Measurements from ENCODE around the gene N4BP3.

GRCh38 chr5:178129296-178129695, 16.0 kb downstream of the N4BP3 start:
- TF ChIP-seq CTCF (CRISPR knock-in tag; IDR thresholded peaks at IDR 0.05) = no peak
- TF ChIP-seq ZSCAN9 (CRISPR knock-in tag; IDR thresholded peaks at IDR 0.05; ENCODE audit: borderline replicate concordance) = no peak
- TF ChIP-seq POLR2AphosphoS5 (IDR thresholded peaks at IDR 0.05; ENCODE audit: low read depth, low read length) = no peak
- no peak for TF ChIP-seq SMAD1 (CRISPR knock-in tag; IDR thresholded peaks at IDR 0.05; ENCODE audit: borderline replicate concordance, low read depth)
- no peak for TF ChIP-seq DRAP1 (CRISPR knock-in tag; IDR thresholded peaks at IDR 0.05)
- no peak for TF ChIP-seq CREB1 (IDR thresholded peaks at IDR 0.05)
- TF ChIP-seq CREB1 (CRISPR knock-in tag; IDR thresholded peaks at IDR 0.05) = no peak
